H9 (cell line): ENCODE measurements around the gene OPRD1. TPM values are rescaled to one million over a fixed set of nuclear protein-coding genes. Genes with fewer than 3 reads are reported as not detected.
A peak's percentile ranks its signal among the peaks of the same experiment; 100 is the strongest.

ENCODE experiments used
- DNase-seq: peaks from one replicate; pipeline ENCODE4 v3.0.0-alpha.2; 2017
- H2AFZ ChIP-seq: one replicate; pipeline ENCODE4 v1.6.1; 2013; ENCODE audit warnings: mild to moderate bottlenecking, low read length, control low read depth, moderate library complexity
- H2AK5ac ChIP-seq: 2 replicates; pipeline ENCODE4 v1.6.1; 2013; ENCODE audit warnings: low read length, control low read depth, mixed read lengths; ENCODE audit not compliant: insufficient read length
- H2BK120ac ChIP-seq: one replicate; pipeline ENCODE4 v1.6.1; 2013; ENCODE audit warnings: low read depth, mild to moderate bottlenecking, low read length, control low read depth, inconsistent platforms; ENCODE audit not compliant: poor library complexity, severe bottlenecking
- H2BK12ac ChIP-seq: 2 replicates; pipeline ENCODE4 v1.6.1; 2013; ENCODE audit warnings: low read length, control low read depth, mixed read lengths, low read depth; ENCODE audit not compliant: insufficient read length
- H2BK15ac ChIP-seq: 2 replicates; pipeline ENCODE4 v1.6.1; 2013; ENCODE audit warnings: low read depth, low read length, control low read depth
- H2BK20ac ChIP-seq: one replicate; pipeline ENCODE4 v1.6.1; 2013; ENCODE audit warnings: low read depth, mild to moderate bottlenecking, low read length, control low read depth, inconsistent platforms; ENCODE audit not compliant: poor library complexity, severe bottlenecking
- H2BK5ac ChIP-seq: 2 replicates; pipeline ENCODE4 v1.6.1; 2013; ENCODE audit warnings: low read length, control low read depth, mixed read lengths; ENCODE audit not compliant: insufficient read length
- H3K14ac ChIP-seq: 2 replicates; pipeline ENCODE4 v1.6.1; 2013; ENCODE audit warnings: low read length, control low read depth; ENCODE audit not compliant: insufficient read depth
- H3K18ac ChIP-seq: 2 replicates; pipeline ENCODE4 v1.6.1; 2013; ENCODE audit warnings: low read depth, mild to moderate bottlenecking, mixed read lengths, low read length, control low read depth; ENCODE audit not compliant: insufficient read length
- H3K23ac ChIP-seq: 2 replicates; pipeline ENCODE4 v1.6.1; 2013; ENCODE audit warnings: low read length, control low read depth, mixed read lengths, low read depth; ENCODE audit not compliant: insufficient read length
- H3K23me2 ChIP-seq: 2 replicates; pipeline ENCODE4 v1.6.1; 2013; ENCODE audit warnings: low read depth, mild to moderate bottlenecking, mixed read lengths, low read length, control low read depth; ENCODE audit not compliant: insufficient read length, poor library complexity, severe bottlenecking
- H3K27ac ChIP-seq: 2 replicates; pipeline ENCODE4 v1.5.1; 2013; ENCODE audit warnings: low read length, control low read depth, mixed read lengths, low read depth; ENCODE audit not compliant: insufficient read length
- H3K27me3 ChIP-seq: 2 replicates; pipeline ENCODE4 v1.6.1; 2013; ENCODE audit warnings: low read length, control low read depth, inconsistent platforms; ENCODE audit not compliant: insufficient read depth
- H3K4ac ChIP-seq: 2 replicates; pipeline ENCODE4 v1.6.1; 2013; ENCODE audit warnings: low read depth, mild to moderate bottlenecking, control low read depth, inconsistent platforms, low read length, moderate library complexity
- H3K4me1 ChIP-seq: 2 replicates; pipeline ENCODE4 v1.6.1; 2013; ENCODE audit warnings: low read length, control low read depth, inconsistent platforms; ENCODE audit not compliant: insufficient read depth
- H3K4me2 ChIP-seq: 2 replicates; pipeline ENCODE4 v1.6.1; 2013; ENCODE audit warnings: low read length, control low read depth, mixed read lengths; ENCODE audit not compliant: insufficient read length, insufficient read depth
- H3K56ac ChIP-seq: 2 replicates; pipeline ENCODE4 v1.6.1; 2013; ENCODE audit warnings: low read depth, mild to moderate bottlenecking, mixed read lengths, low read length, control low read depth; ENCODE audit not compliant: insufficient read length
- H3K79me1 ChIP-seq: 2 replicates; pipeline ENCODE4 v1.6.1; 2013; ENCODE audit warnings: low read depth, mild to moderate bottlenecking, moderate library complexity, low read length, control low read depth, inconsistent platforms; ENCODE audit not compliant: insufficient read depth, poor library complexity, severe bottlenecking
- H3K79me2 ChIP-seq: 2 replicates; pipeline ENCODE4 v1.6.1; 2013; ENCODE audit warnings: low read length, control low read depth, inconsistent platforms; ENCODE audit not compliant: insufficient read depth
- H3K9ac ChIP-seq: 2 replicates; pipeline ENCODE4 v1.6.1; 2013; ENCODE audit warnings: low read length, control low read depth, mixed read lengths; ENCODE audit not compliant: insufficient read length; ENCODE audit errors: extremely low read depth
- H3K9me3 ChIP-seq: one replicate; pipeline ENCODE4 v1.6.1; 2013; ENCODE audit warnings: low read depth, low read length, inconsistent platforms; ENCODE audit not compliant: control insufficient read depth
- H3T11ph ChIP-seq: one replicate; pipeline ENCODE4 v1.6.1; 2013; ENCODE audit warnings: mild to moderate bottlenecking, low read length, control low read depth, inconsistent platforms
- H4K20me1 ChIP-seq: one replicate; pipeline ENCODE4 v1.6.1; 2013; ENCODE audit not compliant: control insufficient read depth, insufficient read length, insufficient read depth
- H4K5ac ChIP-seq: 2 replicates; pipeline ENCODE4 v1.6.1; 2013; ENCODE audit warnings: low read depth, mild to moderate bottlenecking, mixed read lengths, low read length, control low read depth; ENCODE audit not compliant: insufficient read length
- H4K8ac ChIP-seq: replicated peaks from 2 replicates; pipeline ENCODE4 v1.6.1; 2013; ENCODE audit warnings: low read length, control low read depth, mixed read lengths, low read depth; ENCODE audit not compliant: insufficient read length
- H4K91ac ChIP-seq: 2 replicates; pipeline ENCODE4 v1.6.1; 2013; ENCODE audit warnings: low read depth, mild to moderate bottlenecking, moderate library complexity, mixed read lengths, low read length, control low read depth; ENCODE audit not compliant: insufficient read length
- H3K27ac Mint-ChIP-seq, 3 experiments: 2 replicates in 2 of 3; 3 replicates in 1 of 3; pipeline ENCODE4 v1.8.0; 2020 to 2021; ENCODE audit warnings: mixed read lengths in 3 of 3, mild to moderate bottlenecking in 1 of 3, moderate library complexity in 1 of 3
- H3K27me3 Mint-ChIP-seq: 2 replicates; pipeline ENCODE4 v1.8.0; 2021; ENCODE audit warnings: low read depth, mild to moderate bottlenecking, moderate library complexity, mixed read lengths
- H3K36me3 Mint-ChIP-seq, 3 experiments: 2 replicates in 2 of 3; 3 replicates in 1 of 3; pipeline ENCODE4 v1.8.0; 2020 to 2021; ENCODE audit warnings: low read depth in 3 of 3, mixed read lengths in 3 of 3; ENCODE audit not compliant: insufficient read depth in 1 of 3
- H3K4me1 Mint-ChIP-seq, 2 experiments: 2 replicates each; pipeline ENCODE4 v1.8.0; 2020; ENCODE audit warnings: mixed read lengths in 2 of 2
- H3K4me3 Mint-ChIP-seq, 2 experiments: 2 replicates in 1 of 2; 3 replicates in 1 of 2; pipeline ENCODE4 v1.8.0; 2020 to 2021; ENCODE audit warnings: mild to moderate bottlenecking in 2 of 2, mixed read lengths in 2 of 2, moderate library complexity in 1 of 2
- H3K9me3 Mint-ChIP-seq, 2 experiments: 2 replicates in 1 of 2; 3 replicates in 1 of 2; pipeline ENCODE4 v1.8.0; 2020; ENCODE audit warnings: mild to moderate bottlenecking in 2 of 2, mixed read lengths in 2 of 2, moderate library complexity in 1 of 2
- WGBS: extraction: QIAGEN DNeasy Blood & Tissue Kit; methylation state at CpG from one replicate; pipeline ENCODE4 v1.1.7; 2013; ENCODE audit warnings: missing lambda C conversion rate, low lambda C conversion rate, mixed read lengths; ENCODE audit not compliant: insufficient read length; ENCODE audit errors: extremely low coverage; 5-methylcytosine and 5-hydroxymethylcytosine counted together
- total RNA-seq: library from RNA; stranded (reverse); gene quantifications from 2 replicates; pipeline ENCODE4 v1.2.1, GENCODE V29; 2021
- TF ChIP-seq, protein P1 (sequence below): fragments of 200-600 bp; sonication (generic); conservative IDR thresholded peaks from 3 replicates; pipeline ENCODE4 v1.8.0; 2021; ENCODE audit warnings: antibody characterized with exemption, mild to moderate bottlenecking

The OPRD1 gene
- total RNA-seq, 1 experiment from 2014 or later = 1.8 TPM

DNA sequence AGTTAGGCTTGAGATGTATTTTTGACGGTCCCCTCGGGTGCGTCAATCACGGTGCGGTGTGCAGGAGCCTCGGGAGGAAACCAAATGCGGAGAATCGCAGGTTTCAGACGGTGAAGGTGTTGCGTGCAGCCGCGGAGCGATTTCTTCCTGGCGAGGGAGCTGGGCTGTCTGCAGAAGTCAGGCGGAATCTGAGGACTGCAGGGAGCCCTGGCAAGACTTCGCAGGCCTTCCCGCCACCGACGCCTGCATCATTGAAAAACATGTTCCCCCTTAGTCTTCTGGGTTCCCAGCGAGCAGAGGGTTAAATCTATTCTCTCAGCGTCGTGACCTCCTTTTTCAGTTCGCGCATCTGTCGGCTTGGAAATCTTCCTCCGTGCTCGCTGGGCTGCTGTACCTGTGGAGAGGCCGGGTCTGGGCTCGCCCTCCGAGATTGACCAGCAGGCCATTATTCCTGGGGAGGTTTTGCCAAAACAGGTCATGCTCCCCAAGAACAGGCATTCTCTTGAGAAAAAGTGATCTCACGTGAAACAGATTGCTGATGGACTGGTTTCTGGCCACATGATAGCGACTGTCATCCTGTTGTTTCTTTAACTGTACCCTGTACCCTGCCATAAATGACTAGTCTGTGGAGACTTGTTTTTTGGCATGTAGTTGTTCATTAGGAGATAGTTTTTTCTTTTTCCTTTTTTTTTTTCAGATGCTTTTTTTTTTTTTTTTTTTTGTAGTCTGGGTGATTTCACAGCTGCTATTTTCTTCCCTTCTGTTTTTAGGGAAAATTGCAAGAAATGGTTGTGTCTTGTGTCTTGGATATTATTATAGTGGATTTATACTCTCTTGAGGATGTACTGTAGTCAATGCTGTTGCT lies 103.3 kb downstream of the OPRD1 start:
- Mint-ChIP-seq H3K36me3 (no peaks in the 10 kb centered on the region; a peak in 1 of 7 replicates), H3K4me3 (peak overlapping the region; percentile 98 to 100), H3K9me3 (no peaks in the 10 kb centered on the region; a peak in 1 of 5 replicates), H3K4me1 (peaks cover 12 to 38% of the 10 kb centered on the region in 2 experiments), H3K27me3 (peaks cover 5% of the 10 kb centered on the region; the same call in 1 of the 2 replicates), H3K27ac (peak overlapping the region; percentile 87 to 99 (median 98))
- Histone ChIP-seq H2AFZ (no peak overlapping the region), H3K27ac (no peak overlapping the region), H3K27me3 (no peaks in the 10 kb centered on the region), H3K14ac (peak overlapping the region; percentile 71; the same call in 1 of the 2 replicates), H3K4me2 (peak overlapping the region; percentile 49), H3T11ph (no peak overlapping the region), H3K79me2 (peaks cover 2% of the 10 kb centered on the region; the same call in 1 of the 2 replicates), H3K18ac (peak overlapping the region; percentile 58), H3K56ac (no peak overlapping the region), H3K9me3 (no peaks in the 10 kb centered on the region), H2BK120ac (no peak overlapping the region), H4K91ac (no peak overlapping the region), H3K79me1 (no peaks in the 10 kb centered on the region), H2BK5ac (no peak overlapping the region), H3K23me2 (peaks cover 4% of the 10 kb centered on the region), H4K5ac (no peak overlapping the region), H4K8ac (no peak overlapping the region), H3K23ac (no peak overlapping the region), H3K9ac (peak overlapping the region; percentile 30), H2AK5ac (no peak overlapping the region), H2BK15ac (no peak overlapping the region), H3K4ac (no peak overlapping the region), H2BK20ac (no peak overlapping the region), H2BK12ac (no peak overlapping the region), H4K20me1 (no peaks in the 10 kb centered on the region), H3K4me1 (peaks cover 2% of the 10 kb centered on the region; the same call in 1 of the 2 replicates)
- TF ChIP-seq, protein P1, sequence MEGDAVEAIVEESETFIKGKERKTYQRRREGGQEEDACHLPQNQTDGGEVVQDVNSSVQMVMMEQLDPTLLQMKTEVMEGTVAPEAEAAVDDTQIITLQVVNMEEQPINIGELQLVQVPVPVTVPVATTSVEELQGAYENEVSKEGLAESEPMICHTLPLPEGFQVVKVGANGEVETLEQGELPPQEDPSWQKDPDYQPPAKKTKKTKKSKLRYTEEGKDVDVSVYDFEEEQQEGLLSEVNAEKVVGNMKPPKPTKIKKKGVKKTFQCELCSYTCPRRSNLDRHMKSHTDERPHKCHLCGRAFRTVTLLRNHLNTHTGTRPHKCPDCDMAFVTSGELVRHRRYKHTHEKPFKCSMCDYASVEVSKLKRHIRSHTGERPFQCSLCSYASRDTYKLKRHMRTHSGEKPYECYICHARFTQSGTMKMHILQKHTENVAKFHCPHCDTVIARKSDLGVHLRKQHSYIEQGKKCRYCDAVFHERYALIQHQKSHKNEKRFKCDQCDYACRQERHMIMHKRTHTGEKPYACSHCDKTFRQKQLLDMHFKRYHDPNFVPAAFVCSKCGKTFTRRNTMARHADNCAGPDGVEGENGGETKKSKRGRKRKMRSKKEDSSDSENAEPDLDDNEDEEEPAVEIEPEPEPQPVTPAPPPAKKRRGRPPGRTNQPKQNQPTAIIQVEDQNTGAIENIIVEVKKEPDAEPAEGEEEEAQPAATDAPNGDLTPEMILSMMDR = no peak
- DNase-seq = peak; percentile 56
- no CpG with 5 or more reads among the region's 32 CpGs for WGBS
